Tibial artery (tissue), 4 donors: ENCODE measurements around the gene UGT1A6.
"Not testable (repeated sequence)": the region's sequence is repeated elsewhere in the genome, so short reads cannot be mapped to it uniquely, and the experiment has no call there.

Source experiments
- DNase-seq, 2 donors: peaks; one replicate each; pipeline ENCODE4 v3.0.0-alpha.2; 2019
- H3K27ac ChIP-seq, 2 donors: fragments of 200-600 bp; sonication (generic) in 1 of 2; 1 replicate in 1 of 2; 2 replicates in 1 of 2; pipeline ENCODE4 v1.5.1; 2018 to 2019; ENCODE audit warnings: mild to moderate bottlenecking in 1 of 2
- H3K27me3 ChIP-seq, 2 donors: fragments of 200-600 bp; sonication (generic) in 1 of 2; one replicate each; pipeline versions ENCODE4 v1.5.1 to v1.6.0; 2016 to 2019
- H3K36me3 ChIP-seq, 3 donors: fragments of 200-600 bp; sonication (generic) in 2 of 3; one replicate each; pipeline ENCODE4 v1.5.1; 2016 to 2019; ENCODE audit warnings: mild to moderate bottlenecking in 2 of 3
- H3K4me1 ChIP-seq, 4 donors: fragments of 200-600 bp; sonication (generic) in 2 of 4; 1 replicate in 3 of 4; 2 replicates in 1 of 4; pipeline ENCODE4 v1.5.1; 2016 to 2019
- H3K4me3 ChIP-seq, 2 donors: fragments of 200-600 bp; sonication (generic) in 1 of 2; 1 replicate in 1 of 2; 2 replicates in 1 of 2; pipeline ENCODE4 v1.5.1; 2018 to 2019; ENCODE audit warnings: mild to moderate bottlenecking in 2 of 2
- H3K9me3 ChIP-seq, 3 donors: fragments of 200-600 bp; sonication (generic) in 1 of 3; one replicate each; pipeline ENCODE4 v1.5.1; 2016 to 2019
- CTCF ChIP-seq, 2 experiments: fragments of 200-600 bp in 1 of 2; fragments of 450-650 bp in 1 of 2; IDR thresholded peaks; one replicate each; pipeline ENCODE4 v1.5.1; 2017 to 2019; ENCODE audit warnings: antibody characterized with exemption in 2 of 2, mild to moderate bottlenecking in 1 of 2, moderate library complexity in 1 of 2
- intact Hi-C: fragments of 100-400 bp; cut with DNase I; formaldehyde crosslinking; loops from one replicate; pipeline ENCODE4 v1.15.0; 2023; ENCODE audit warnings: low total_unique reads

Gene UGT1A6

DNA sequence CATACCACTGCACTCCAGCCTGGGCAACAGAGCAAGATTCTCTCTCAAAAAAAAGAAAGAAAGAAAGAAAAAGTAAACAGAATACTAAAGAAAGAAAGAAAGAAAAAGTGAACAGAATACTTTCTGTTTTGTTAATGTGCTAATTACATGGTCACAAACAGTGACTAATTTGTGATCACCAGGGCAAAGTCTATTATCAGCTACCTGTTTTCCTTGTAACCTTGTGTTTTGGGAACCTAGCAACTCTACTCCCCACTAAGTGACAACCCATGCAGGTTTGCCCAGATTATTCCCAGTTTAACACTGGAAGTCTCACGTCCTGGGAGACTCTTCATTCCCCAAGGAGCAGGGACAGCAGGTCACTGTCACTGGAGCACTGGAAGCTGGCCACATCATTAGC is 37.6 kb upstream of the UGT1A6 start:
- DNase-seq: no peak
- Histone ChIP-seq H3K36me3 (no peaks in the 10 kb centered on the region), H3K4me3 (no peak overlapping the region), H3K4me1 (no peaks in the 10 kb centered on the region), H3K9me3 (no peaks in the 10 kb centered on the region), H3K27me3 (no peaks in the 10 kb centered on the region), H3K27ac (no peak overlapping the region)
- intact Hi-C loops: no loop called here
- TF ChIP-seq CTCF (IDR thresholded peaks at IDR 0.05): no peak

- intact Hi-C loops, H3K27me3 ChIP-seq, H3K27ac ChIP-seq, H3K36me3 ChIP-seq, H3K4me3 ChIP-seq, DNase-seq, H3K9me3 ChIP-seq, H3K4me1 ChIP-seq: not testable (repeated sequence)
These were observed 36.7 kb upstream of the UGT1A6 start for GRCh38 chr2:233655943-233656342.

DNA sequence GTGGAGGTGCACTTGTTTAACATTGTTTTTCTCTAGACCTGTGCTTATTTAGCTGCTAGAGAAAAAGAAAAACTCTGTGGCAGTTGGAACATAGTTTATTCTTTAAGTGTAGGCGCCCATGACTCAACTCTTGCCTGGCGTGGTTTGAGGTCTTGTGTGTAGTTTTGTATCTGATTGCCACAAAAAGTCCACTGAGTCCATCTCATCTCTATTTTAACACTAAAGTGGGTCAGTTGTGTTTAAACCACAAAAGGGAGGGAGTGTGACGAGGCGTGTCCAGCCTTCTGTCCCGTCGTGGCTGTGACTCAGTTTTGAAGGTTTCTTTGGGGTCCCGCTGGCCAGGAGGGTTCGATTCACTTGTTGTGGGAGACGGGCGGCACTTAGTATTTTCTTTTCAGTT is 36.2 kb upstream of the UGT1A6 start:
- H3K9me3 ChIP-seq: no peaks in the 10 kb centered on the region
- intact Hi-C loops: no loop called here
- no peak overlapping the region for H3K27ac ChIP-seq
- no peaks in the 10 kb centered on the region for H3K27me3 ChIP-seq
- H3K36me3 ChIP-seq: no peaks in the 10 kb centered on the region
- H3K4me1 ChIP-seq: no peaks in the 10 kb centered on the region
- TF ChIP-seq CTCF (IDR thresholded peaks at IDR 0.05): no peak
- H3K4me3 ChIP-seq: no peak overlapping the region
- no peak for DNase-seq

- no peaks in the 10 kb centered on the region for H3K27me3 ChIP-seq
- intact Hi-C loops: no loop called here
- H3K4me3 ChIP-seq: no peak overlapping the region
- DNase-seq: no peak
- no peaks in the 10 kb centered on the region for H3K4me1 ChIP-seq
- H3K27ac ChIP-seq: no peak overlapping the region
- H3K36me3 ChIP-seq: no peaks in the 10 kb centered on the region
- TF ChIP-seq CTCF (IDR thresholded peaks at IDR 0.05): no peak
- H3K9me3 ChIP-seq: peaks cover 0 to 4% (median 0%) of the 10 kb centered on the region in 3 donors
These were observed 34.1 kb upstream of the UGT1A6 start for GRCh38 chr2:233658610-233659009.

- no peaks in the 10 kb centered on the region for H3K27me3 ChIP-seq
- TF ChIP-seq CTCF (IDR thresholded peaks at IDR 0.05): no peak
- intact Hi-C loops: no loop called here
These were observed 28.8 kb upstream of the UGT1A6 start for GRCh38 chr2:233663911-233664310.

GRCh38 chr2:233668605-233669260 is 24.0 kb upstream of the UGT1A6 start:
- Histone ChIP-seq H3K4me1 (no peaks in the 10 kb centered on the region), H3K36me3 (no peaks in the 10 kb centered on the region), H3K4me3 (no peak overlapping the region), H3K27ac (no peak overlapping the region), H3K27me3 (no peaks in the 10 kb centered on the region), H3K9me3 (no peaks in the 10 kb centered on the region)
- DNase-seq: no peak
- intact Hi-C loops: no loop called here
- no peak for TF ChIP-seq CTCF (IDR thresholded peaks at IDR 0.05)

More at GRCh38 chr2:233663911-233664310, 28.8 kb upstream of the UGT1A6 start:
- Histone ChIP-seq H3K36me3 (no peaks in the 10 kb centered on the region), H3K4me1 (no peaks in the 10 kb centered on the region), H3K9me3 (peaks cover 0 to 4% (median 0%) of the 10 kb centered on the region in 3 donors), H3K4me3 (no peak overlapping the region), H3K27ac (no peak overlapping the region)
- DNase-seq: no peak
